Stimulated activated CD8-positive, alpha-beta memory T cell treated with anti-CD3 and anti-CD28 coated beads, Interleukin-4, amount 100 ng/mL, for 1 hour (primary cell): ENCODE data around the gene CMTM4.
"Not testable (repeated sequence)": the region's sequence is repeated elsewhere in the genome, so short reads cannot be mapped to it uniquely, and the experiment has no call there.

ENCODE experiments used
- DNase-seq, 2 donors: peaks; one replicate each; pipeline ENCODE4 v3.0.0-alpha.2; 2020; ENCODE audit warnings: low read depth in 2 of 2, low spot score in 1 of 2

CMTM4 gene

GRCh38 chr16:66676599-66676998, 19.9 kb downstream of the CMTM4 start:
- DNase-seq = no peak

GRCh38 chr16:66673691-66674090, 22.9 kb downstream of the CMTM4 start:
- no peak for DNase-seq

GRCh38 chr16:66670691-66671388, 25.7 kb downstream of the CMTM4 start:
- DNase-seq = no peak

DNA sequence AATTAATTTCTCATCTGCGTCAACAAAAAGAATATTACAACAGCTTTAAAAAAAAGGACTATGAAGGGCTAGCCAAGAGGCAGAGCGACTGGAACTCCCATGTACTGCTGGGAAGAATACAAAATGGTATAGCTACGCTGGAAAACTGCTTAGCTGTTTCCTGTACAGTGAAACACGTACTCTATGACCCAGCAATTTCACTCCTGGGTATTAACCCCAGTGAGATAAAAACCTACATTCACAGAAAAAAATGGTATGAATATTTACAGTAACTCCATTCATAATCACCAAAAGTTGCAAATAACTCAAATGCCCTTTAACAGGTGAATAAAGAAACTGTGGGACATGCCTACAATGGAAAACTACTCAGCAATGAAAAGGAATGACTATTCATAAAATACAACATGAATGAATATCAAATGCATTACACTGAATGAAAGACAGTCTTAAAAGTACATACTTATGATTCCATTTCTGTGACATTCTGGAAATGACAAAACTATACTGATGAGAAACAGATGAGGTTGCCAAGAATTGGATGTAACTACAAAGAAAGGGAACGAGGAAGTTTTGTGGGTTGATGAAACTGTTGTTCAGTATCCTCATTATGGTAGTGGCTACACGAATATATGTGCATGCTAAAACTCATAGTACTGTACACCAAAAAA, 27.6 kb downstream of the CMTM4 start:
- no peak for DNase-seq

GRCh38 chr16:66667944-66668343, 28.6 kb downstream of the CMTM4 start:
- no peak for DNase-seq

DNA sequence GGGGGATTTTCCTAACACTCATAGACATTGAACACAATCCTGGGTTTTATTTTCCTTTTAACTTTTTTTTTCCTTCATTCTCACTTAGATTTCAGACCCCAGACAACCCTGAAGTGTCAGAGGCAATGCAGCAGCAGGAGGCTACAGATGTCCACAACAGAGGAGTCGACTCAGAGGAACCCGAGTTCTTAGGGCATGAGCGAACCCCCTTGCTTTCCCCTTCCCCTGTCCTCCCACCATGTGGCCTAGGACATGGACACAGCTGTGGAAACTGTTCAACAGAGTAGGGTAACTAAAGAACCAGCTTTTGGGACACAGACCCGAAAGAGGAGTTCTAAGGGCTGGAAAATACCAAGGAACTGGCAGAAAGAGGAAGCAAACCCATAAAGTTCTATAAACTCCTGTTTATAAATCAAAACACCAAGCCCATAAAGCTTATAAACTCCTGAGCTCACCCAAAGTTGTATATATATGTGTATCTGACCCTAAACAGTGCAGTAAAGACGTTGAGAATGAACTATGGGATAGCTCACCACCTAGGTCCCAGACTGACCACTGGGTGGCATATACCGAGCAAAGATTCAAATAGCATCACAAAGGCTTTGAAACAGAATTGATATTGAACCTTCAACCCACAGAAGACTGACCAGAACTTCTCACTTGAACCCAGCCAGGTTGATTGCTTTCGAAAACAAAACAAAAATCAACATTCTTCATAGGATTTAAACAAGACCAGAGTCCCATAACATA, 33.9 kb downstream of the CMTM4 start:
- no peak for DNase-seq

DNA sequence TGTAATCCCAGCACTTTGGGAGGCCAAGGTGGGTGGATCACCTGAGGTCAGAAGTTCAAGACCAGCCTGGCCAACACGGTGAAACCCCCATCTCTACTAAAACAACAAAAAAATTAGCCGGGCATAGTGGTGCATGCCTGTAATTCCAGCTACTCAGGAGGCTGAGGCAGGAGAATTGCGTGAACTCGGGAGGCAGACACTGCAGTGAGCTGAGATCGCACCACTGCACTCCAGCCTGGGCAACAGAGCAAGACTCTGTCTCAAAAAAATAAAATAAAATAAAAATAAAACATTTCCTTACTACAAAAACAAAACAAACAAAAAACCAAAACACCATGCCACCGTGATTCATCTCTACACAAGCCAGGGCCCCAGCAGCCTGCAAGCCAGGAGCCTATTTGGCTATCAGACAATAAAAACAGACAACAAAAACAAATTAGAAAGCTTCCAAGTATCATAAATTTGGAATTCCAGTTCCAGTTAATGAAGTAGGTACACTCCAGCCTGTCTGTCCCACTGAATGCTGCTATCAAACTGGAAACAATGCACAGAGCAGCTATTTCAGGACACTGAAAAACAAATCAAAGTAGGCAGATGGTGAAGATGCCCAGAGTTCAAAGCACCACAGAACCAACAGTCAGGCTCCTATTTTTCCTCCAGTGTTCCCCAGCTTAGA, 34.7 kb downstream of the CMTM4 start:
- DNase-seq = not testable (repeated sequence)

GRCh38 chr16:66661210-66661560, 35.4 kb downstream of the CMTM4 start:
- no peak for DNase-seq

DNA sequence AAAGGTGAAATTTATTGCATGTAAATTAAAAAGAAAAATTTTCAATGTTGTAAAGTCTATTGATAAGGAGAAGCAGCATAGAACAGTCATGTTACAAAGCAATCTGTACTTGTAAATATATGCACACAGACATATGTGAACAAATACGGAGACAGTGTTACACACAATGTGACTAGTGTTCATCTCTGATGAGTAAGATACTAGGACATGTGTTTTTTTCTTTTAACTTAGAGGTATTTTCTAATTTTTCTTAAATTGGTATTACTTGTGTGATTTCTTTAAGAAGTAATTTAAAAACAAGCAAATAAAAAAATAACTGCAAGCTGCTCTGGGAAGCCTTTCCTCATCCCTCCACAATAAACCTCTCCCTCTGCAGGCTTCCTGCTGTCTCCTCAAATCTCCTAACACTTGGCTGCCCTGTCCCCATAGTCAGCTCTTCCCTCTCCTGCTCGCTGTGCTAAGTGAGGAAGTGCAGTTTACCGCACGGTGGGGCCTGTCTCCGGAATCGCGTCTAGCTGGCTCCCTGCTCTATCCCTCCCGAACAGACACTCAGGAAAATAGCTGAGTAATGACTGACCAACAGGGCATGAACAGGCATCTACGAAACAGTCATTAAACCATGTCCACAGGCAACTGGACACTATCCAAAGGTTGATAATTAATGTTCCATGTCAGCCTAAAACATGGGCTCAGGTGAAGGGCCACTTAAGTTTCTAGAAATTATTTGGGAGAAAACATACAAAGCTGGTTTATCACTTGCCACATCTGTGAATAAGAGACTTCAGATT, 35.9 kb downstream of the CMTM4 start:
- no peak for DNase-seq

- DNase-seq = no peak
Observed at GRCh38 chr16:66658860-66659190, 37.7 kb downstream of the CMTM4 start.

- no peak for DNase-seq
Observed at GRCh38 chr16:66658143-66658859, 38.2 kb downstream of the CMTM4 start.

DNA sequence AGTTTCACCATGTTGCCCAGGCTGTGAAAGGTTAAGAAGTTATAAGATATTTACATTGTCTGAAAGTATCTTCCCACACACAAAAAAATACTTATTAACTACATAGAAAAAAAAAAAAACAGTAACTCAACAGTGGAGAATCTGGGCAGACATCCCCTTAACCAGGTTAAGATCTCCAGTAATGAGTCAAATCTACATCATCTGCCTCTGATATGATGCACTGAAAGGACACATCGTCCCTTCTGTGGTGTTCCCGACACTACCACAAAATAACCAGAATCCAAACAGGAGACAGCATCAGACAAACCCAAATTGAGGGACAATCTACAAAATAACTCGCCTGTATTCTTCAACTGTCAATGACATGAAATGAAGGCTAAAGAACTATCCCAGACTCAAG, 40.0 kb downstream of the CMTM4 start:
- no peak for DNase-seq

GRCh38 chr16:66653581-66654350, 42.8 kb downstream of the CMTM4 start:
- no peak for DNase-seq

- DNase-seq = no peak
Observed at GRCh38 chr16:66652661-66653360, 43.7 kb downstream of the CMTM4 start.

DNA sequence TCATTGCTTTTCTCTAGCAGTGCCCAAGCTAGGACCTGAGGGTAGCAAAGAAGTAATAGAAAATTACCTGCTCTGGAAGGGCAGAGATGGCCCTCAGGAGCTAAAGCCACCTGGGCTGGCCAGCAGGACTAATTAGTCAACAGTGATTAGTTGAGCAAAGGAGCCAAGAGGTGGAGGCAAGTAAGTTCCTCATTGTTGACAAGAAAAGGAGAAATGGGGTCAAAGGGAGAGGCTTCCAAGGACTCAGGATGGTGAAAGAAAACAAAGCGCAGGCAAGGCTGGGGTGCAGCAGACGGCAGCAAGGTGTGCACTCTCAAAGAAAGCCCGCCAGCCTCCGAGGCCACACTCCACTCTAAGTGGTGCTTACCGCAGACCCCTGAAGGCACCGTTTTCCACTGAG, 44.6 kb downstream of the CMTM4 start:
- DNase-seq = no peak

DNA sequence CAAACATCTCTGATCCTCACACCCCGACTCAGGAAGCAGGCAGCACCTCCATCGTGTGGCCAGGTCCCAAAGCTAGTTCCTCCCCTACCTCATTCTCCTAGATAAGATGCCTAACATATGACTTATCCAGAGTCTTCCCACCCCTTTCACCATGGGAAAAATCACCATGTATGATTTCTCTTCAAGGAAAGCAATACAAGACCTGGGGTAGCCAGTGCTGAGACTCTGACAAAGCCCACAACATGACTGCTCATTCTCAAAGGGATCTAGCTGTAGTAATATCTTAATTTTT, 45.1 kb downstream of the CMTM4 start:
- DNase-seq = no peak

GRCh38 chr16:66650707-66651473, 45.7 kb downstream of the CMTM4 start:
- peak; percentile 29 to 61 for DNase-seq

DNA sequence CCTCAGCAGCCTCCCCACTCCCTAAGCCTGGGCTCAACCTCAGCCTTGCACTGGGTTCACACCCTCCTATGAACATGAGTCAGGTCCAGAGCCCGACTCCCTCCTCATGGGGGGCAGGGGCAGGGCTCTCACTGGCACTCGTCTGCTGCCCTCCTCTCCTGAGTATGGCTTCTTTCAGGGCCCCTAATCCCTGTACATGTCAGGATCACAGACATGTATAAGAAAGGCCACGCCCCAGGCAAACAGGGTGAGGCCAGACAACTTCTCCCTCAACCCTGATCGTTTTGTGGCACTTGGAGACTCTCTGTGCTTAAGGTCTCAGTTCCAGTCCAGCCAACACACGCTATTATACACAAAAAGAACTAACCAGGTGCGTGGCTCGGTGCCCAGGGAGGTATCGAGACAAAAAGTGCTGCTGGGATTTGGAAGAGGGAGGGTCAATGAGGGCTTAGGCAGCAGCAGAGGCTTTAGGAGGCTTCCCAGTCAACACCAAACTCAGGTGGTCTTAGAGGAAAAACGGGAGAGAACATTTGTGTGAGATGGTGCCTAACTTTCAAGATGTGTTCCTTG, 46.8 kb downstream of the CMTM4 start:
- DNase-seq = no peak
